HG03108 (cell line): ENCODE results near the gene PSMD6.

Experiments used
- ATAC-seq: cut with Tn5 transposase; IDR thresholded peaks from one replicate; pipeline ENCODE4 v1.9.1; 2021; ENCODE audit warnings: moderate library complexity; ENCODE audit not compliant: unreplicated experiment

PSMD6 gene

DNA sequence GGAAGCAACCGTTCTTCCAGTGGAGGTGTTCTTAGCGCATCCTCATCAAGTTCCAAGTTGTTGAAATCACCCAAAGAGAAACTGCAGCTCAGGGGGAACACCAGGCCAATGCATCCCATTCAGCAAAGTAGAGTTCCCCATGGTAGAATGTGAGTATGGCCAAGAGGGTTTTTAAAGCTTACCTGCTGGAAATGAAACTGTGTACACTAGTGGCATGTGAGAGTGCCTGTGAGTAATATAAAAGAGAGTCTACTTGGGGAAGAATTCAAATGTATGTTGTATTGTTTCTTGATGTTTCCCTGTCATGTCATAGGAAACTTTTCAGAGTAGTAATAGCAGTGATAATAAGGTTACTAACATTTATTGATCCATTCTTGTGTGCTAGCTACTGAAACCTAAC, 43.3 kb downstream of the PSMD6 start:
- no peak for ATAC-seq

DNA sequence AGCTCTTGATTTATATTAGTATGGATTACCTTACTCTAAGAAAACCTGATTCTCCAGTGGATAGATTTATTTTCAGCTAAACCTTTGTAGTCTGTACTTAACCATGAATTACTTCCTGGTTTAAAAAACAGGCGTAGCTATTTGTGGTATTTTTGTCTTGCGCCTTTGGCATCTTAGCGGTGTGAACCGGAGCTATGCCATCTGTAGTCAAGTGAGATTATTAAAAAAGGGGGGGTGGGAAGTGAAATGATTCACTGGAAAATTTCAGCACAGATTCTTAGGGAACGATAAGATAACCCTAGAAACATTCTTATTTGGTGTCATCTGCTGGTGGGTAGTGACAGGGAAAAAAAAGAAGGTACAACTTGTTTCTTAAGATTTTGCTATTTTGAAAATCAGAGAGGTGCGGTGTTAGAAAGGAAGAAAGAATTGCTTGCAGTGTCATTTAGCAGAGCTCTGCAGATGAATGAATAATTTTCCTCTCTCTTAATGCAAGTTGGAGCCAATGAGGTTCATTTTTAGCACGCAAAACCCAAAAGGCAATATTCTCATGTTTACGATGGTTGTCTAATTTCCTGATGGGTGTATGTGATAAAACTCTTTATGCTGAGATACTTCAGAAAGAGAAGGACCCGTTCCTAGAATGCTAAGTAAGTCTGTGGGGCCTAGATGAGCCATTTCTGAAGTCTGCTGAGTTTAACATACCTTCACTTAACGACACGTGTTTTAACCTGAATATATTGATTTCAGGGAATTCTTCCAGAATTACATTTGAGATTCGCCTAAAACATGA, 44.0 kb downstream of the PSMD6 start:
- ATAC-seq: no peak

DNA sequence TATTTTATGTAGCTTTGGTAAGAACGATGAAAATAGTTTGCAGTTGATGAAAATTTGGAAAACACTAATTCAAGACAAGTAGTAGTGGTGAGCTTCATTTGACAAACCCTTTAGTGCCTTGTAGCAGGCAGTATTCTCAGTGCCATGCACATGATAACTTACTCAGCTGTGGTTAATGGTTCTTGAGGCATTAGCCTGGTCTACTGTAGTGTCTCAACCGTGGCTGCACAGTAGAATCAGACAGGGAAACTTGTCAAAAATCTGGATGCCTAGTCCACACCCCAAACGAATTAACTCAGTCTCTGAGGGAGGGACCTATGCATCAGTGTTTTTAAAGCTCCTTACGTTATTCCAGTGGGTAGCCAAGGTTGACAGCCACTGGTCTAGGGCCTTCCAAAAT, 45.4 kb downstream of the PSMD6 start:
- ATAC-seq: no peak

DNA sequence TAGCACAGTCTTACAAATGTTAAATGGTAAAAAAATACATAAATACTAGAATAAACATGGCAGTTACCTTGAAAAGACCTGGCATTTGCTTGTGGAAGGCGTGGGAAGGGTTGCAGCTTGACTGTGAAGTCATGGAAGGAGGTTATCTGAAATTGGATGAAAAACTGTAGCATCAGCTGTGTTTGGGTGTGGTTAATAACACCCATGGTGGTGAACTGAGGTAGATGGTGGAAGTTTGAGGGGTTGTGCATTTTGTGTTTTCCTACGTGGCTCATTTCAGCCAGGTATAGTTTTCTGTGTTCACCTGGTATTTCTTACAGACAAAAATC, 46.5 kb downstream of the PSMD6 start:
- ATAC-seq: no peak

DNA sequence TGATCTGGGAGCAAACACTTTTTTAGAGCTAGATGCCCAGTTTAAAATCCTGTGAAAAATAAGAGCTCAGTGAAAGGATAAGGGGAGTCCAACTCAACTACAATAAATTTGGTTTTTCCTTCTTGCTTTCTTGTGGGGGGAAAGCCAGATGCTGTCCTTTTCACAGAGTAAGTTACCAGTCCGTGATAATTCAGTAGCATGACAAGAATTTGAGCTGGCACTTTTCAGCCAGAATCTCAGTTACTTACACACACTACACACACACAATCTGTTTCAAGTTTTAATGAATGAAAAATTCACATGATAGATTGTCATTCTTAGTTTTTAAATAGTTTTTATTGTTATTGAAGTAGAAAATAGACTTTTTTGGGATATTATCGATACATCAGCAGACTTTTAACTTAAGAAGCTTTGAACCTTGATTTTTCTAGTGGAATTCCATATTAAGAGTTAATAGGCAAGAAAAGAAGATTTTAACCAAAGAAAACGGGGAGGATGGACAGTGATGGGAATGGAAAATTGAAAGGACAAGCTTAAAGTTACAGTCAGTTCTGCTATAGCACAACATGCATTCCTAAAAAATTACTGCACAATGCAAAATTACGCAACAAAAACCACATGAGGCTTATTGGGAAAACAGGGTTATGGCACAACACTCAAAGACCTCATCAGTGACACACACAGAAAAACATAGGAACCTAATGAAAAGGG, 47.0 kb downstream of the PSMD6 start:
- no peak for ATAC-seq

DNA sequence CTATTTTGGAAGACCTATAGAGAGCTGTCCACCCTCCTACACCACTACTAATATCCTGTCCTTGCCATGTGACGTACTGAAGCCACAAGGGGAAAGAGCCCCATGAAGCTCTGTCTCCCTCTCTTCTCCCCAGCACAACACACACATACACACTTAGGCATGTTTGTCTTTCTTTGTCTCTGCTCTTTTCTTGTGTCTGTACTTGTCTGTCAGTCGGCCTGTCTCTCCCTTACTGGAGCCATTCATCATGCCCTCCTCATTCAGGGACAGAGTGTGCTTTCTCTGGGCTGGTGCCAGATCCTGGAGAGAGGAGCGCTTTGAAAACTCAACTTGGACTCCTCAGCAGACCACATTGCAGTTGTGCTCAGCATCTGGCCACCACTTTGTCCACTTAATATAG, 47.6 kb downstream of the PSMD6 start:
- no peak for ATAC-seq

DNA sequence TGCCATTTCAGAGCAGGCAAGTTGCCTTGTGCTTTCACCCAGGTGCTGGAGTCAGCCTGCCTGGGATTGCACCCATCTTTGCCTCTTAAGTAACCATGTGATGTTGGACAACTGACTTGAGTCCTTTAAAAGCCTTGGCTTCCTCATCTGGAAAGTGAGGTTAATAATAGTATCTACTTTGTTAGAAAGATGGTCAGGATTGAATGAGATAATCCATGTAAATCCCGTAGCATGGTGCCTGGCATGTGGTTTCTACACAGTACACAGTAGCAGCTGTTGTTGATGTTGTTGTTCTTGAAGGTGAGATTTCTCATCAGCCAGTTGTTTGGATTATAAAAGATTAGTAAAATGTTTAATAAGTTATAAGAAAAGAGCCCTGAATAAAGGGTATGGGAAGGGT, 48.8 kb downstream of the PSMD6 start:
- ATAC-seq: no peak

DNA sequence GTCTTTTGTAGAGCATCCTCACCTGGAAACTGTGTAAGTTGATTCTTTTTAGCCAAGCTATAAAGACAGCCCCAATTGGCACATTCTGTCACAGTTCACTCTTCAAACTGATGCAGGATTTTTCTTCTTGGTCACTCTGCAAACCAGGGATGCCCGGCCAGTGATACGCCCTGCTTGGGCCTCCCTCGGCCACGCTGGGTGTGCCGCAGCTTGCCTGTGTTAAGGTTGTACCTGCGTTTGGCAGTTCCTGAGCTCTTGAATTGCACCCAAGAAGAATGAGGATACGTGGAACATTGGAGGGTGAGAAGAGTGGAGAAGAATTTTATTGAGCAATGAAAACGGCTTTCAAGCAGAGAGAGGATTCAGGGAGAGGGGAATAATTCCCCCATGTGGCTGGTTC, 49.9 kb downstream of the PSMD6 start:
- ATAC-seq: no peak

DNA sequence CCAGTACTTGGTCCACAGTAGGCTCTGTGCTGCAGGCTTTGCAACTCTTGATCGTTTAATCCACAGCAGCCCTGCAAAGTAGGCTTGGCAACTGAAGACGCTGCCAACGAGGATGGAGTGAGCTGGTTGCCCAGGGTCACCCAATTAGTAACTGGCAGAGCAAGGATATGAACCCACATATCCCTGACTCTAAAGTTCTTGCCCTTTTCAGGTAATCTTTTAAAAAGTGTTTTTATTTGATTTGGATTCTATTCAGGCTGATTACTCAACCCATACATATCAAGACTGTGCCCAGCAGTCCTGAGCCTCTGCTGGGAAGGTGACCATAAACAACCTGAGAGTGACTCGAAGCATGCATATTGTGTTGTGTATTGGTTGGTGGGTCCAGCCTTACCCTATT, 50.3 kb downstream of the PSMD6 start:
- ATAC-seq: no peak

DNA sequence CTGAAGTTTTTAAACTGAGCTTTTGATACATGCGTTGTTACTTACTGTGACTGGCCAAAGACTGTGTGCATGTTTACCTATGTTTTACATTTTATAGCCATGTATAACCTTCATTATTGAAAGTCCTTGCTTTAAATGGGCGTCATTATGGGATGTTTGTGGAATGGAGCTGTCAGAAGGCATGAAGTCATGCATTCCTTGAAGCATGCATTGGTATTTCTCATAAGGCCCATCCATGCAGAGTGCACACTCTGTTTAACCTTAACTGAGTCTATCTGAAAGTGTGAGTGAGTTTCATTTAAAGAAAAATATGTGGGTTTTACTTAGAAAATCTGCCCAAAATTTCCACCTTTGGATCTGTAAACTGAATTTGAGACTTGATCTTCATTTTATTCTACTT, 51.1 kb downstream of the PSMD6 start:
- ATAC-seq: no peak

DNA sequence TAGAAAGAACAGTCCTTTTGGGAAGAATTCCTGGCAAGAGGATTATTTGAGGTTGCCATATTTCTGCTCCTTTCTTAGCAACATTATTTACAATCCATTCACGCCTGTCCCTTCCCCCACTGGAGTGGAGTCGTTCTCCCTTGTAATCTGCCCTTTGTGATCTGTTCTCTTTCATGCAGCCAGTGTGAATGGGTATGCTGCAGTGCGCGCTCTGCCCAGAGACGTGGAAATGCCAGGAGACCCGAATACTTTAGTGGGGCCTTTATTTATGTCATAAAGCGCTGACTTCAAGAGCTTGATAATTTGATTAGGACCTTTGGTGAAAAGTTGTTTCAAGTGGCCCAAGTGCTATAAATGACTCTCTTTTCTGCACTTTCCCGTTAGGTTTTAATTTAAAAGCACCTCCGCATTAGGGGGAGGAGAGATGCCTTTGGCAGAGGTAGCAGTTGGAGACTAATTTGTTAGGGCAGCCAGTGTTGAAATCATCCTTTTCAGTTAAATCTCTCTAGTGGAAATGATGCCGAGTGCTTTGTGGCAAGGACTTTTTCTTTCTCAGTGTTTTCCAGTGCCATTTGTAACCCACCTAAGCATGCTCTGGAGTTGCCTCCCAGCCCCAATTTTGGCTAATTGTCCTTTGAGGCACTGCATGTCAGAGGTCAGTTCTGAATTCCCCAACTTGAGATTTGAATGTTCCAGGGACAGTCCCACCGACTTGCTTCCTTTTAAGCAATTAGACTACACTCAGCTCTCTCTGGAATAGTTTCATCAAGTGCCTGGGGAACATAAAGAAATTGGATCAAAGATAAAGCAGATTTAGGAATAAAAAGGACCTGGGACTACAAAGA, 52.4 kb downstream of the PSMD6 start:
- no peak for ATAC-seq

DNA sequence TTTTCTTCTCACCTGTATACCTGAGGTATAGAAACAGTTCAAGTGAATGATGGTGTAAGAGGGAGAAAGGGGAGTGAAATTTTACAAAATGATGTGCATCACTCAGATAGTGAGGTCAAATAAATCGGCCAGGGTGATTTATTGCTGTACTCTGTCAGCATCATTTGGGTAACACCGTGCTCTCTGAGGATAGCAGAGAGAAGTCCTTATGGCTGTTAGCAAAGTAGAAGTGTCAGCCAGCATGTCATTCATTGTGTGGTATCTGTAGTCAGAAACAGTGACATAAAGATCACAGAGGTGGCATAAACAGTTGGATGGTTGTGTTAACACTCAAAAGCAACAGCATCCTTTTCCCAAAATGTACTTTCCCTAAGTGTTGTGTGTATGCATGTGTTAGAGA, 53.4 kb downstream of the PSMD6 start:
- ATAC-seq: no peak

DNA sequence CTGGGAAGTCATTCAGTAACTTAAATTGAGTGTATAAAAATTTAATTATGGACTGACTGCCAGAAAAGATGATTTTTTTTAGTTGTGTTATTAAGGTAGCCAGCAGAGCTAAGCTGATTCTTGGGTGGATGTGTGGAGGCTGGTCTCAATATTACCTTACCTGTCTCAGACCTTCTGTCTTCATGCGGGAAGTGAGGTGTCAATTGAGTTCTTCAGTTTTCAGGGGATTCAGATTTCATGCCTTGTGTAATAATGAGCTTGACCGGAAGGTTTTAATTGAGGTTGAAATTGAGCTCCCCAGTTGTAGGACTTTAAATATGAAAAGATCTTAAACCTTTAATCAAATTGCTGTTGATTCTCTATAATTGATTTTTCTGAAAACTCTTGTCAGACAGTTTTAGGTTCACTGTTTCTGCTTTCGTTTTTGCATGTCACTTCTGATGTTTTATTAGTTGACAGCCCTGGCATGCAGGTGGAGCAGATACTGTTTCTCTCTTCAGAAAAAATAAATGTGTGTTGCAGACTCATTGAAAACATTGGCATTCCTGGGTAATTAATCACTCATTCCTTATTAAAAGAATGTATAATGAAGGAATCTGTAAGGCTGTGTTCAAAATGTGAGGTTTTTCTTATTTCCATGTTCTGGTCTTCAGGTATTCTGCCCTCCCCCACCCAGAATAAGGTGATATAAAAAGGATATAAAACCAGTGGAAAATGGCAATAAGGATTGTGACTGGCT, 54.5 kb downstream of the PSMD6 start:
- ATAC-seq: peak; percentile 9

DNA sequence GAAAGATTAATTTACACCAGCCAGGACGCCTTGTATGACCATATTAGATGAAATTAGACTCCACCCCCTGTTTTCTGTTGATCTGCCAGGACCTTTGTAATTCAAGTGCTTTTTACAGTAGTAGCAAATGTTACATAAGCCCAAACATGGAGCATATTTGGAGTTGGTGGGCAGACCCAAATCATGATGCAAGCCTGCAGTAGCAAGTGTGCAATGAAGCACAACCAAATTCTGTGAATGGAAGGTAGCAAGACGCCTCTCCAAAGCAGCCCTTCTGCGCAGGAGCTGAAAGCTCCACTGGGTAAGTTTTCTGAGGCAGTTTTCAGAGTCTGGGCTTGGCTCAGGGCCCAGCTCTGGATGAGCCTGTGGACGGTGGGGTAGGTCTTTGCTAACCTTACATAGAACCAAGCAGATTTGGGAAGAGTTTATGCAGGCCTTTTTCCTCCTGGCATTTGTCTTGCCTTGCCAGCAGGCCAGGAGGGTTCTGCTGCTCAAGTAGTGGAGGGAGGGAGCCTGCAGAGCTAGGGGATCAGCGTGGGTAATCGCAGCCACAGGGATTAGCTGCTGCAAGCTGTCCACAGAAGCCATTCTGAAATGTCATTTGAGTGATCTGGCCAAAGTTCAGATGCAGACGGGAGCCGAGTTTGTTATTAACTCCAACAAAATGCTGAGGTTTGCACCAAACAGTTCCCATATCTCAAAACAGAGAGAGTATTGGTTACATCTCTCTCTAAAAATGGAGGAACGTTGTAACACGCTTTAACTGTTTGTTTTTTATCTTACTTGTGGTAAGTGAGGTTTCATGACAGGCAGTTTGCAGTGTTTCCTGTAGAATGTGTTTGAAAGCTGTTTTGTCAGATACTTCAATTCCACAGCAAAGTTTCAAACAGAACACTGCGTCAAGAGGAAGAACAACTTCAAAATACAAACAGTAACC, 55.4 kb downstream of the PSMD6 start:
- peak; percentile 49 for ATAC-seq

DNA sequence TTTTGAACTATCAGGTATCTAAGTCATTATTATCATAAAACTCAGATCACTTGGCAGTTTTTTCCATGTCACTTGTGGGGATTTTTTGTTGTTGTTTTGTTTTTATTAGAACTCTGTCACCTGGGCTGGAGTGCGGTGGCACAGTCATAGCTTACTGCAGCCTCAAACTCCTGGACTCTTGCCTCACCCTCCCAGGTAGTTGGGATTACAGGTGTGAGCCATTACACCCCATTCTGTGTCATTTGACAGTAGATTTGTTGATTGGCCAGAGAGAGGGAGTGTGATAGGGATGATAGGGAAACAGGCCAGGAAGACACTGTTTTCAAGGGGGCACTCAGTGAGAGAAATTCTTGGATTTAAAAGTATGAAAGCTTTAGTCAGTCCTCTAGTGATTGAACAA, 56.4 kb downstream of the PSMD6 start:
- ATAC-seq: no peak

DNA sequence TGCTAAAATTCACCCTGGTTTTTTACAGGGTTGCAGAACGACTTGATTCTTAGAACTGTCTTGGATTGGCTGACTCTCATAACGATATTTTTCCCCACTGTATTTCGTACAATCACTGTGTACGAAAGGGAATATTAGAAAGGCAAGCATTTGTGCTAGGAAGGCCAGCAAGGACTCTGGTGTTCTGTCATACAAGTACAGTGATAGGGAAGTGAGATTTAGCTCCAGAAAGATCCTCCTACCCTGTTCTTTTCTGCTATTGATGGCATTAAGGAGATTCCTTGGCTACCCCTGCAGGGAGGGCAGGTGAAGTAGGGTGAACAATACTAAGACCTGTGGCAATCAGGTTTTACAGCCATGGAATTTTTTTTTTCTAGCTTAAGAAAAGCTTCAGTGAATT, 57.3 kb downstream of the PSMD6 start:
- ATAC-seq: no peak

DNA sequence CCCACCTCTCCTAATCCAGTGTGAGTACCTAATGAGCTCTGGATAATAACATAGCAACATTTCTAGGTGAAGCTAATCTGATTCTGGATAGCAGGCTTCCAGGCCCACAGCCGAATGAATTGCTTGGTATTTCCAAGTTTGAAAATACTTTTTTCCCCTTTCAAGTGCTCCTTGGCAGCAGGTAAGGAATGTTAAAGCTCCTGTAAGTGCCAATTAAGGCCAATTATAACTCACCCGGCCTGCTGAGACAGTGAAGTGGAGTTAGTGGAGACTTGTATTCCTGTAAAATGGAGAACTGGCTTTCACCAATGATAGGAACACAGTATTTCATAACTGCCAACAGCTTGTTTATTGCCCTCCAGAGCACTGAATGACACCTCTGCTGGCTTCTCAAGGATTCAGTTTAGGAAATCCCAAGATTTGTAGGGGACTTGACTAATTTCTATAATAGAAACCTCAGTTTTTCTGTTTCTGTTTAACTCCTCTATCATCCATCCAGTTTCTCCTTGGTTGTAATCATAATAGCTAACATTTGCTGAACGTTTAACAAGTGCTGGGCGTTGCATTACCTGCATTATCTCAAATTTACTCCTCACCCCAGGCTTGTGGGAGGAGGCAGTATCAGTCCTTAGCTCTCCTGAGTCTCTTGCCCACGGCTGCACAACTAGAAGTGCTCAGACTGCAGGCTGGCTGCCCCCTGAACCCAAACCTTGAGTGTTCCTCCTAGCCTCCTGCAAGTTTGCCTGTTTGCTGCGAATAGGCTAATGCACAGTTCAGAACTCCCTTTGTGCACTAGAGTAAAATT, 58.4 kb downstream of the PSMD6 start:
- no peak for ATAC-seq

DNA sequence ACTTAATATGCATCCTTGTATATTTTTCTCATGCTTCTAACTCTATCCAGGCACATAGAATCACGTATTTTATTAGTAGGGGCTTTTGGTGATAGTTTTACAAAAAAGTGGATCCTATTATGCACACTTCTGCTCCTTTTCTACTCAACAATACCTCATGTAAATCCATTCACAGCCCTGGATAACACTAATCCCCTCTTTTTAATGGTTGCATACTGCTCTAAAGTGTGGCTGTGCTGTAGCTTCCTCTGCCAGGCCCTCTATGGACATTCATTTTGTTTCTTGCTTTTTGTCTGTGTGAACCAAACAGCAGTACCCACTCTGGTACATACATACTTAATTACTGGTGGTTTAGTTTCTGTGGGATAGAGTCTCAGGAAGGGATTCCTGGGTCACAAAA, 59.8 kb downstream of the PSMD6 start:
- no peak for ATAC-seq

DNA sequence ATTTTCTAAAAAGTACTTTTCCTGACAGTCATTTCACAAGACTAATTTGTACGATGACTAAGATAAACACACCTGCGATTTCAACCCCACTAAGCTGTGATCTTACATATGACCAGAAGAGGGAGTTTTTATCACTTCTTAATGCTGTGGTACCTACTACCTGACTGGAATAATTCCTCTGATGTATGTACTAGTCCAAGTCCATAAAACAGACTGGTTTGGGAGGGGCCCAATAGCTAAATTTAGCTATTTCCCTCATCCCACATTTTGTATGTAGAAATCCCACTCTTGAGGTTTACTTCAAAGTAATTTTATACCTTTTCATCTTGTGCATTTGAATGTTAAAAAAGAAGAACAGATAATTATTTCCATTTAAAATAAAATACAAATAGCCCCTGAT, 61.4 kb downstream of the PSMD6 start:
- ATAC-seq: peak; percentile 68
